Peyer's patch (tissue), 4 donors: ENCODE results near the gene ZNF792.

Experiments
- CTCF ChIP-seq, 6 experiments: fragments of 450-650 bp in 4 of 6; fragments of 200-600 bp in 2 of 6; sonication (generic) in 1 of 6; IDR thresholded peaks; one replicate each; pipeline ENCODE4 v1.5.1; 2017 to 2019; ENCODE audit warnings: antibody characterized with exemption in 6 of 6, mild to moderate bottlenecking in 3 of 6, moderate library complexity in 1 of 6
- POLR2A ChIP-seq, 2 donors: fragments of 450-650 bp; IDR thresholded peaks; one replicate each; pipeline ENCODE4 v1.5.1; 2017; ENCODE audit warnings: antibody characterized with exemption in 2 of 2, mild to moderate bottlenecking in 2 of 2, moderate library complexity in 2 of 2

- TF ChIP-seq POLR2A (IDR thresholded peaks at IDR 0.05) (no peak), CTCF (IDR thresholded peaks at IDR 0.05) (no peak)
Observed at GRCh38 chr19:34960103-34960805, 3.8 kb downstream of the ZNF792 start.
